Fibroblast of pulmonary artery (primary cell): ENCODE measurements around the gene TAF3.

Experiments
- DNase-seq: peaks from one replicate; pipeline ENCODE4 v3.0.0-alpha.2; 2010; ENCODE audit warnings: low read depth
- H3K4me3 ChIP-seq: replicated peaks from 2 replicates; pipeline ENCODE4 v1.5.1; 2011; ENCODE audit warnings: low read depth, mild to moderate bottlenecking, control low read depth, low read length, moderate library complexity
- CTCF ChIP-seq: IDR thresholded peaks from 2 replicates; pipeline ENCODE4 v1.5.1; 2011; ENCODE audit warnings: mild to moderate bottlenecking, control low read depth, low read length, inconsistent platforms; ENCODE audit errors: missing control alignments

The TAF3 gene

GRCh38 chr10:7922707-7923106, 104.4 kb downstream of the TAF3 start:
- no peak for TF ChIP-seq CTCF
- H3K4me3 ChIP-seq: no peak overlapping the region
- no peak for DNase-seq

- no peak for DNase-seq
- TF ChIP-seq CTCF: no peak
- no peak overlapping the region for H3K4me3 ChIP-seq
These were observed 110.2 kb downstream of the TAF3 start for GRCh38 chr10:7928536-7928935.

- TF ChIP-seq CTCF: no peak
- no peak for DNase-seq
- no peak overlapping the region for H3K4me3 ChIP-seq
These were observed 114.2 kb downstream of the TAF3 start for GRCh38 chr10:7932301-7933036.

- DNase-seq: no peak
- no peak overlapping the region for H3K4me3 ChIP-seq
- TF ChIP-seq CTCF: no peak
These were observed 115.0 kb downstream of the TAF3 start for GRCh38 chr10:7933262-7933661.

- no peak overlapping the region for H3K4me3 ChIP-seq
- no peak for DNase-seq
- TF ChIP-seq CTCF: no peak
These were observed 115.5 kb downstream of the TAF3 start for GRCh38 chr10:7933757-7934156.

- no peak for TF ChIP-seq CTCF
- H3K4me3 ChIP-seq: no peak overlapping the region
- DNase-seq: no peak
These were observed 119.1 kb downstream of the TAF3 start for GRCh38 chr10:7937315-7937945.

GRCh38 chr10:7941576-7941975, 123.3 kb downstream of the TAF3 start:
- TF ChIP-seq CTCF: no peak
- no peak overlapping the region for H3K4me3 ChIP-seq
- DNase-seq: no peak
